HepG2 (cell line): ENCODE data around the gene NRL. TPM values are rescaled to one million over a fixed set of nuclear protein-coding genes. Genes with fewer than 3 reads are reported as not detected.
A peak's percentile ranks its signal among the peaks of the same experiment; 100 is the strongest.

ENCODE experiments used
- AGO2 ChIP-seq: fragments of 200-400 bp; formaldehyde crosslinking; optimal IDR thresholded peaks from 2 replicates; pipeline ENCODE3; 2017; ENCODE audit warnings: mild to moderate bottlenecking, low read depth, low read length, moderate library complexity
- ARNTL ChIP-seq: sonication (generic); formaldehyde crosslinking; IDR thresholded peaks from 2 replicates; pipeline ENCODE4 v1.4.0; 2020; ENCODE audit warnings: mild to moderate bottlenecking, missing genetic modification reagents
- ATAD3A ChIP-seq: sonication (generic); formaldehyde crosslinking; IDR thresholded peaks from 2 replicates; pipeline ENCODE4 v1.4.0; 2020; ENCODE audit warnings: missing genetic modification reagents
- BRD4 ChIP-seq: sonication (generic); formaldehyde crosslinking; IDR thresholded peaks from 2 replicates; pipeline ENCODE4 v1.4.0; 2020; ENCODE audit warnings: missing genetic modification reagents
- CBX5 ChIP-seq: sonication (generic); formaldehyde crosslinking; IDR thresholded peaks from 2 replicates; pipeline ENCODE4 v1.4.0; 2020; ENCODE audit warnings: missing genetic modification reagents, borderline replicate concordance
- CCAR2 ChIP-seq: fragments of 200-400 bp; formaldehyde crosslinking; optimal IDR thresholded peaks from 2 replicates; pipeline ENCODE3; 2018; ENCODE audit warnings: low read depth, mild to moderate bottlenecking, low read length, moderate library complexity
- CHD4 ChIP-seq: fragments of 200-600 bp; sonication (generic); IDR thresholded peaks from 2 replicates; pipeline ENCODE4 v1.7.0; 2017; ENCODE audit warnings: mild to moderate bottlenecking, low read length, borderline replicate concordance
- DMAP1 ChIP-seq: IDR thresholded peaks from 2 replicates; pipeline ENCODE4 v1.6.1; 2016
- DNMT3B ChIP-seq: conservative IDR thresholded peaks from 2 replicates; pipeline ENCODE4 v1.6.1; 2016; ENCODE audit warnings: missing biosample characterization, control low read depth
- GATA4 ChIP-seq: sonication (generic); IDR thresholded peaks from 2 replicates; pipeline ENCODE4 v1.6.1; 2016; ENCODE audit warnings: antibody characterized with exemption, low read depth, borderline replicate concordance
- GATAD1 ChIP-seq: IDR thresholded peaks from 2 replicates; pipeline ENCODE4 v1.6.1; 2016; ENCODE audit warnings: missing genetic modification reagents, missing compliant biosample characterization
- GLI4 ChIP-seq: sonication (generic); formaldehyde crosslinking; IDR thresholded peaks from 2 replicates; pipeline ENCODE4 v1.5.1; 2020; ENCODE audit warnings: missing genetic modification reagents, mild to moderate bottlenecking, moderate library complexity, borderline replicate concordance
- HNRNPUL1 ChIP-seq: fragments of 200-400 bp; formaldehyde crosslinking; IDR thresholded peaks from 2 replicates; pipeline ENCODE4 v1.6.1; 2017; ENCODE audit warnings: low read depth, mild to moderate bottlenecking, low read length, moderate library complexity
- HOXA3 ChIP-seq: sonication (generic); formaldehyde crosslinking; IDR thresholded peaks from 2 replicates; pipeline ENCODE4 v1.5.0; 2020; ENCODE audit warnings: missing genetic modification reagents
- NR2F1 ChIP-seq, 2 experiments: fragments of 450-650 bp in 1 of 2; formaldehyde crosslinking in 1 of 2; IDR thresholded peaks; 2 replicates each; pipeline versions ENCODE4 v1.5.0 to v1.6.1; 2016 to 2020; ENCODE audit warnings: mild to moderate bottlenecking in 1 of 2, missing compliant biosample characterization in 1 of 2, missing genetic modification reagents in 1 of 2, moderate library complexity in 1 of 2
- PITX1 ChIP-seq: sonication (generic); formaldehyde crosslinking; IDR thresholded peaks from 2 replicates; pipeline ENCODE4 v1.5.1; 2020; ENCODE audit warnings: mild to moderate bottlenecking, missing genetic modification reagents
- POLR2G ChIP-seq: fragments of 200-400 bp; formaldehyde crosslinking; IDR thresholded peaks from 2 replicates; pipeline ENCODE4 v1.6.1; 2018; ENCODE audit warnings: mild to moderate bottlenecking, low read depth, low read length, moderate library complexity
- RORA ChIP-seq: sonication (generic); formaldehyde crosslinking; IDR thresholded peaks from 2 replicates; pipeline ENCODE4 v1.5.0; 2020; ENCODE audit warnings: mild to moderate bottlenecking, missing genetic modification reagents, moderate library complexity
- SP4 ChIP-seq: sonication (generic); formaldehyde crosslinking; IDR thresholded peaks from 2 replicates; pipeline ENCODE4 v1.8.1; 2023; ENCODE audit warnings: mild to moderate bottlenecking, missing genetic modification reagents
- SRF ChIP-seq: IDR thresholded peaks from 2 replicates; pipeline ENCODE4 v1.6.1; 2011; ENCODE audit warnings: mild to moderate bottlenecking, low read depth, low read length, moderate library complexity
- SRY ChIP-seq: sonication (generic); formaldehyde crosslinking; IDR thresholded peaks from 2 replicates; pipeline ENCODE4 v1.8.0; 2022; ENCODE audit warnings: mild to moderate bottlenecking, missing genetic modification reagents
- TBP ChIP-seq: sonication (generic); formaldehyde crosslinking; IDR thresholded peaks from 2 replicates; pipeline ENCODE4 v1.5.0; 2020; ENCODE audit warnings: missing genetic modification reagents
- TEF ChIP-seq: sonication (generic); formaldehyde crosslinking; IDR thresholded peaks from 2 replicates; pipeline ENCODE4 v1.5.0; 2020; ENCODE audit warnings: missing genetic modification reagents
- TOPORS ChIP-seq: sonication (generic); formaldehyde crosslinking; IDR thresholded peaks from 2 replicates; pipeline ENCODE4 v1.8.0; 2023; ENCODE audit warnings: mild to moderate bottlenecking, missing genetic modification reagents
- ZNF143 ChIP-seq: sonication (generic); formaldehyde crosslinking; IDR thresholded peaks from 2 replicates; pipeline ENCODE4 v1.4.0; 2020; ENCODE audit warnings: missing genetic modification reagents
- ZNF20 ChIP-seq: sonication (generic); formaldehyde crosslinking; IDR thresholded peaks from 2 replicates; pipeline ENCODE4 v1.4.0; 2020; ENCODE audit warnings: mild to moderate bottlenecking, moderate library complexity, missing genetic modification reagents
- ZNF354B ChIP-seq: sonication (generic); formaldehyde crosslinking; IDR thresholded peaks from 2 replicates; pipeline ENCODE4 v1.8.0; 2022; ENCODE audit warnings: mild to moderate bottlenecking, missing genetic modification reagents
- ZNF549 ChIP-seq: sonication (generic); formaldehyde crosslinking; IDR thresholded peaks from 2 replicates; pipeline ENCODE4 v1.5.0; 2020; ENCODE audit warnings: missing genetic modification reagents
- ZNF674 ChIP-seq: sonication (generic); formaldehyde crosslinking; IDR thresholded peaks from 2 replicates; pipeline ENCODE4 v1.5.0; 2020; ENCODE audit warnings: low read depth, mild to moderate bottlenecking, missing genetic modification reagents
- ZNF737 ChIP-seq: sonication (generic); formaldehyde crosslinking; IDR thresholded peaks from 2 replicates; pipeline ENCODE4 v1.5.0; 2020; ENCODE audit warnings: missing genetic modification reagents, mild to moderate bottlenecking, borderline replicate concordance
- ZNF850 ChIP-seq: sonication (generic); formaldehyde crosslinking; conservative IDR thresholded peaks from 2 replicates; pipeline ENCODE4 v1.9.0; 2021; ENCODE audit warnings: mild to moderate bottlenecking, missing genetic modification reagents
- ZSCAN29 ChIP-seq: sonication (generic); formaldehyde crosslinking; conservative IDR thresholded peaks from 2 replicates; pipeline ENCODE4 v1.4.0; 2020; ENCODE audit warnings: mild to moderate bottlenecking, missing genetic modification reagents
- polyA plus RNA-seq, 8 experiments: library from polyadenylated mRNA; depleted of rRNA in 3 of 8; stranded (reverse) in 7 of 8; unstranded in 1 of 8; fragments of >200 nt; fragmentation: Illumina TruSeq in 4 of 8; extraction: Trizol in 4 of 8; gene quantifications; 2 replicates each; pipeline versions ENCODE4 v1.2.1 to v1.2.3, GENCODE V29; 2011 to 2016; ENCODE audit warnings: low read depth in 4 of 8, missing spikeins in 1 of 8, mixed read lengths in 1 of 8; ENCODE audit not compliant: insufficient read depth in 1 of 8
- total RNA-seq, 5 experiments: library from RNA; depleted of rRNA; stranded (reverse); fragments of >200 nt; fragmentation: Illumina TruSeq; extraction: Trizol; gene quantifications; 2 replicates each; pipeline ENCODE4 v1.2.3, GENCODE V29; 2016; ENCODE audit warnings: low read depth in 1 of 5
- TF ChIP-seq, protein P1 (sequence below): sonication (generic); formaldehyde crosslinking; conservative IDR thresholded peaks from 2 replicates; pipeline ENCODE4 v1.5.0; 2020; ENCODE audit warnings: missing genetic modification reagents
- TF ChIP-seq, protein P2 (sequence below): sonication (generic); formaldehyde crosslinking; IDR thresholded peaks from 2 replicates; pipeline ENCODE4 v1.5.0; 2020; ENCODE audit warnings: mild to moderate bottlenecking, low read depth, missing genetic modification reagents, borderline replicate concordance

The NRL gene
- total and polyA plus RNA-seq, 2 of the 13 experiments (the other 11 are each of a cell fraction or from before 2014, with no cell fraction given): 2.5 to 4.7 TPM

- TF ChIP-seq NR2F1 (CRISPR knock-in tag; IDR thresholded peaks at IDR 0.05): no peak
- no peak for TF ChIP-seq POLR2G
- no peak for TF ChIP-seq GATA4
- no peak for TF ChIP-seq ZNF354B
- no peak for TF ChIP-seq ZNF850 (CRISPR knock-in tag)
- TF ChIP-seq AGO2: no peak
- no peak for TF ChIP-seq ZNF674 (CRISPR knock-in tag)
- TF ChIP-seq DNMT3B (CRISPR knock-in tag): no peak
- TF ChIP-seq TOPORS (CRISPR knock-in tag): no peak
- no peak for TF ChIP-seq ZNF143
- TF ChIP-seq HOXA3 (CRISPR knock-in tag): no peak
- TF ChIP-seq ZNF737 (CRISPR knock-in tag): no peak
- TF ChIP-seq CBX5 (CRISPR knock-in tag): no peak
- no peak for TF ChIP-seq SP4 (CRISPR knock-in tag)
- TF ChIP-seq ZSCAN29 (CRISPR knock-in tag): no peak
- no peak for TF ChIP-seq GATAD1 (CRISPR knock-in tag)
- no peak for TF ChIP-seq SRF
- no peak for TF ChIP-seq HNRNPUL1
- TF ChIP-seq TBP (CRISPR knock-in tag): no peak; the same call in 1 of the 2 replicates
- TF ChIP-seq RORA (CRISPR knock-in tag): no peak
- TF ChIP-seq ZNF549 (CRISPR knock-in tag): peak; percentile 81; the same call in 1 of the 2 replicates
- TF ChIP-seq, protein P1, sequence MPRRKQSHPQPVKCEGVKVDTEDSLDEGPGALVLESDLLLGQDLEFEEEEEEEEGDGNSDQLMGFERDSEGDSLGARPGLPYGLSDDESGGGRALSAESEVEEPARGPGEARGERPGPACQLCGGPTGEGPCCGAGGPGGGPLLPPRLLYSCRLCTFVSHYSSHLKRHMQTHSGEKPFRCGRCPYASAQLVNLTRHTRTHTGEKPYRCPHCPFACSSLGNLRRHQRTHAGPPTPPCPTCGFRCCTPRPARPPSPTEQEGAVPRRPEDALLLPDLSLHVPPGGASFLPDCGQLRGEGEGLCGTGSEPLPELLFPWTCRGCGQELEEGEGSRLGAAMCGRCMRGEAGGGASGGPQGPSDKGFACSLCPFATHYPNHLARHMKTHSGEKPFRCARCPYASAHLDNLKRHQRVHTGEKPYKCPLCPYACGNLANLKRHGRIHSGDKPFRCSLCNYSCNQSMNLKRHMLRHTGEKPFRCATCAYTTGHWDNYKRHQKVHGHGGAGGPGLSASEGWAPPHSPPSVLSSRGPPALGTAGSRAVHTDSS: peak; percentile 91; the same call in 1 of the 2 replicates
- peak; percentile 91; the same call in 1 of the 2 replicates for TF ChIP-seq TEF
- no peak for TF ChIP-seq DMAP1
- TF ChIP-seq, protein P2, sequence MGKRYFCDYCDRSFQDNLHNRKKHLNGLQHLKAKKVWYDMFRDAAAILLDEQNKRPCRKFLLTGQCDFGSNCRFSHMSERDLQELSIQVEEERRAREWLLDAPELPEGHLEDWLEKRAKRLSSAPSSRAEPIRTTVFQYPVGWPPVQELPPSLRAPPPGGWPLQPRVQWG (CRISPR knock-in tag): no peak
- TF ChIP-seq CCAR2: no peak
- no peak for TF ChIP-seq ARNTL (CRISPR knock-in tag)
- TF ChIP-seq GLI4 (CRISPR knock-in tag): no peak
- TF ChIP-seq BRD4 (CRISPR knock-in tag): no peak
- no peak for TF ChIP-seq PITX1 (CRISPR knock-in tag)
- TF ChIP-seq ATAD3A (CRISPR knock-in tag): no peak
- TF ChIP-seq CHD4: peak; percentile 92; the same call in 1 of the 2 replicates
- no peak for TF ChIP-seq SRY
- TF ChIP-seq ZNF20: 0 out of 2 replicates have a peak, but pooled peaks have one; percentile 7
Measured at GRCh38 chr14:24113379-24113800, 1.4 kb downstream of the NRL start (continued).
